Measurements from ENCODE around the gene EBF3.
"Not testable (repeated sequence)": the region's sequence is repeated elsewhere in the genome, so short reads cannot be mapped to it uniquely, and the experiment has no call there.

The EBF3 gene

GRCh38 chr10:129929343-129930292 lies 34.5 kb downstream of the EBF3 start:
- no peak overlapping the region for H3K27ac ChIP-seq (ENCODE audit: insufficient read depth, low read length, poor library complexity, severe bottlenecking)
- no peaks in the 10 kb centered on the region for H3K27me3 ChIP-seq (replicated peaks; ENCODE audit: control insufficient read depth, insufficient read depth, low read length, poor library complexity, severe bottlenecking)
- DNase-seq = no peak
- no peak overlapping the region for H3K4me3 ChIP-seq (ENCODE audit: insufficient read depth, low read depth, low read length, poor library complexity, severe bottlenecking)
- no peaks in the 10 kb centered on the region for H3K4me1 ChIP-seq (ENCODE audit: control insufficient read depth, insufficient read depth, low read length, poor library complexity, severe bottlenecking)
- H3K36me3 ChIP-seq (ENCODE audit: control insufficient read depth, insufficient read depth, low read length) = no peaks in the 10 kb centered on the region
- H3K9me3 ChIP-seq (ENCODE audit: control insufficient read depth, low read length) = no peaks in the 10 kb centered on the region

DNA sequence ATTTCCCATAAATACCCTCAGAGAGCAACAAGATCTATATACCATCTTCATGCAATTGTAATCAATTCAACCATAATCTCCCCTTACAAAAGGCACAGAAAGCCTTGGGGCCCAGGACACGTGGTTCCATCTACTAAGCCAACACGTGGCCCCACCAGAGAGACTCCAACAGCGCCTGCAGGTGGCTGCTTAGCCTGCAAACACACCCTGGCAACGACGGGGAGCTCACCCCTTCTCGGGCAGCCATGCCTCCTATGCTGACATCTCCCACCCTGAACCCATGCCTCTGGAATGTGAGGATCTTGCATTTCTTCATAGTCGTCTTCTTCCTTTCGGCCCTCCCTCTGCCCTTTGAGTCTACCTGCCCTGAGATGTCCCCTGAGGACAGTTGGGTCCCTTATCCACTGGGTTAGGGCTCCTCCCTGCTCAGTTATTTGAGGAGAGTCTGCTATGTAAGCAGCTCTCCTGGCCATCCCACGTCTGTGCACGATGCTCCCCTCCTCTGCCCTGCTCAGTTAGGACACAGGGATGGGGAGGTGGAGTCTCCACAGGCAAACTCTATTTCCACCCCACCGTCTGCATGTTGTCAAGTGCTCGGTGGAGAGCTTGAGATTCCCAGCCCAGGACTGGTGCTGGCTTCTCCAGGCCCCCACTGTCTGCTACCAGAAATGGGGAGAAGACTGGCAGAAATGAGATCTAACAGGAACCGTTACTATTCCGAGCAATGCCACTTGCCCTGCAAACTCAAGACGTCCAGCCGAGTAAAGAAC lies 36.5 kb downstream of the EBF3 start:
- Histone ChIP-seq H3K9me3 (ENCODE audit: control insufficient read depth, low read length) (no peaks in the 10 kb centered on the region), H3K27me3 (replicated peaks; ENCODE audit: control insufficient read depth, insufficient read depth, low read length, poor library complexity, severe bottlenecking) (no peaks in the 10 kb centered on the region), H3K27ac (ENCODE audit: insufficient read depth, low read length, poor library complexity, severe bottlenecking) (no peak overlapping the region), H3K4me3 (ENCODE audit: insufficient read depth, low read depth, low read length, poor library complexity, severe bottlenecking) (no peak overlapping the region), H3K4me1 (ENCODE audit: control insufficient read depth, insufficient read depth, low read length, poor library complexity, severe bottlenecking) (no peaks in the 10 kb centered on the region), H3K36me3 (ENCODE audit: control insufficient read depth, insufficient read depth, low read length) (no peaks in the 10 kb centered on the region)
- no peak for DNase-seq

DNA sequence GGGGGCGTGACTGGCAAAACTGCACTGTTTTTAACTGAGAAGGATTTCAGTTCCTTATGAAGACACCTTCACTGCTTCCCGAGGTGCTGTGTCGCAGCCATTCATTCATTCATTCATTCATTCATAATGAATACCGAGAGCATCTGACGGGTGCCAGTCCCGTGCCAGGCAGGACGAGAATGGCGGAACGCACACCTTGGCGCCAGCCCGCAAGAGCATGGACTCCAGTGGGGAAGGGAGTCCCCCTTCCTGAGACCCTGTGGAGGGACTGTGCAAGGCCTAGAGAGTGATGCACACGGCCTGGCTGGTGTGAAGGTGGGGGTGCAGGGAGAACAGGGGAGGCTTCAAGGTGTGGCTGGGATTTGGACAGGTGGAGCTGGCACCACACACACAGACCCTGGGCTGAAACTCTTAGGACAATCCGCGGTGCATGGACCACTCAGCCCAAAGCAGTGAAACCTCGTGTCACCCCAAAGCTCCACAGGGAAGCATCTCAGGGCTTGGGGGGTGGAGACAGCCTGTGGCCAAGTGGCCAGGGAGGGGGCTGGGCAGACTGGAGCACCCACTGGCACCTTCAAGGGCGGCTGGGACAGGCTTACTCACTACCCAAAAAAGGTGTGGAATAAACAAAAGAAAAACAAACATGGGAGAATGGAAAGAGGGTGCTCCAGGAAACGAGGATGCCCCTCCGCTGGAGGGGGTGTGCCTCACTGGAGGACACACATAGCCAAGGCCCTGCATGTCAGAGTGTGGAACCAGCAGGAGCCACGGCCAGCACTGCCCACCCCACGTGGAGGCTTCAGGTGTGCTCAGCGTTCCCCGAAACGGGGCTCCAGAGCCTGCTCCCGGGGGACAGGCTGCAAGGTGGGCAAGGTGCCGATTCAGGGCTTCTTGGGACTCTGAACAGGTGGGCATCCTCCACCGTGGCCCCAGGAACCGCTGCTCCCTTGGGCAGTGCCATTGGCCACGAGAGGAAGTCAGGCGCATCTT lies 37.7 kb downstream of the EBF3 start:
- H3K4me3 ChIP-seq (ENCODE audit: insufficient read depth, low read depth, low read length, poor library complexity, severe bottlenecking) = no peak overlapping the region
- H3K27me3 ChIP-seq (replicated peaks; ENCODE audit: control insufficient read depth, insufficient read depth, low read length, poor library complexity, severe bottlenecking) = no peaks in the 10 kb centered on the region
- H3K4me1 ChIP-seq (ENCODE audit: control insufficient read depth, insufficient read depth, low read length, poor library complexity, severe bottlenecking) = no peaks in the 10 kb centered on the region
- H3K27ac ChIP-seq (ENCODE audit: insufficient read depth, low read length, poor library complexity, severe bottlenecking) = no peak overlapping the region
- H3K36me3 ChIP-seq (ENCODE audit: control insufficient read depth, insufficient read depth, low read length) = no peaks in the 10 kb centered on the region
- no peaks in the 10 kb centered on the region for H3K9me3 ChIP-seq (ENCODE audit: control insufficient read depth, low read length)
- no peak for DNase-seq

- DNase-seq = no peak
- H3K4me3 ChIP-seq (ENCODE audit: insufficient read depth, low read depth, low read length, poor library complexity, severe bottlenecking) = no peak overlapping the region
- no peaks in the 10 kb centered on the region for H3K27me3 ChIP-seq (replicated peaks; ENCODE audit: control insufficient read depth, insufficient read depth, low read length, poor library complexity, severe bottlenecking)
- no peaks in the 10 kb centered on the region for H3K36me3 ChIP-seq (ENCODE audit: control insufficient read depth, insufficient read depth, low read length)
- no peaks in the 10 kb centered on the region for H3K4me1 ChIP-seq (ENCODE audit: control insufficient read depth, insufficient read depth, low read length, poor library complexity, severe bottlenecking)
- H3K27ac ChIP-seq (ENCODE audit: insufficient read depth, low read length, poor library complexity, severe bottlenecking) = no peak overlapping the region
- H3K9me3 ChIP-seq (ENCODE audit: control insufficient read depth, low read length) = no peaks in the 10 kb centered on the region
Observed at GRCh38 chr10:129924375-129925085, 39.5 kb downstream of the EBF3 start.

DNA sequence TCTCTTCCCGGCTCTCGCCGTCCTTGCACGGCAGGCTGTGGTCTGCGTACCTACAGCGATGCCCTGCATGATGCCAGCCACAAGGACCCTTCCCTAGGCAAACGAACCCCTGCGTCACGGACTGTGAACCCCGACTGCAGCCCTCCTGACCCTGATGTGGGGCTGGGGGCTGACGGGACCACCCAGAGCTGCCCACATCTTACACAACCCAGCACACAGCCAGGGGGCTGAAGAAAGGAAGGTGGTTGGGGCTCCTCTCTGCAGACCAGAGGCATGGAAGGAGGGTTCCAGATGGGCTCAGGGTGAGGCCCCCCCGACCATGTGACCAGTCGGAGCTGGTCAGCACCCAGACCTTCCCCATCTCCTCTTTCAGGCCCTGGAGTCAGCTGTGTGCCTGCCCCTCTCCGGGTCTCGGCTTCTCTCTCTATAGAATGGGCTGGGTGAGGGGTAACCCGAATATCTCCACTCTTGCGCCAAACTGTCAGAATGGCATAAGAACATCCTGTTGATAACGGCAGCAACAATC lies 41.4 kb downstream of the EBF3 start:
- no peak overlapping the region for H3K4me3 ChIP-seq (ENCODE audit: insufficient read depth, low read depth, low read length, poor library complexity, severe bottlenecking)
- H3K4me1 ChIP-seq (ENCODE audit: control insufficient read depth, insufficient read depth, low read length, poor library complexity, severe bottlenecking) = no peaks in the 10 kb centered on the region
- H3K9me3 ChIP-seq (ENCODE audit: control insufficient read depth, low read length) = no peaks in the 10 kb centered on the region
- H3K27ac ChIP-seq (ENCODE audit: insufficient read depth, low read length, poor library complexity, severe bottlenecking) = no peak overlapping the region
- DNase-seq = no peak
- no peaks in the 10 kb centered on the region for H3K36me3 ChIP-seq (ENCODE audit: control insufficient read depth, insufficient read depth, low read length)
- no peaks in the 10 kb centered on the region for H3K27me3 ChIP-seq (replicated peaks; ENCODE audit: control insufficient read depth, insufficient read depth, low read length, poor library complexity, severe bottlenecking)

DNA sequence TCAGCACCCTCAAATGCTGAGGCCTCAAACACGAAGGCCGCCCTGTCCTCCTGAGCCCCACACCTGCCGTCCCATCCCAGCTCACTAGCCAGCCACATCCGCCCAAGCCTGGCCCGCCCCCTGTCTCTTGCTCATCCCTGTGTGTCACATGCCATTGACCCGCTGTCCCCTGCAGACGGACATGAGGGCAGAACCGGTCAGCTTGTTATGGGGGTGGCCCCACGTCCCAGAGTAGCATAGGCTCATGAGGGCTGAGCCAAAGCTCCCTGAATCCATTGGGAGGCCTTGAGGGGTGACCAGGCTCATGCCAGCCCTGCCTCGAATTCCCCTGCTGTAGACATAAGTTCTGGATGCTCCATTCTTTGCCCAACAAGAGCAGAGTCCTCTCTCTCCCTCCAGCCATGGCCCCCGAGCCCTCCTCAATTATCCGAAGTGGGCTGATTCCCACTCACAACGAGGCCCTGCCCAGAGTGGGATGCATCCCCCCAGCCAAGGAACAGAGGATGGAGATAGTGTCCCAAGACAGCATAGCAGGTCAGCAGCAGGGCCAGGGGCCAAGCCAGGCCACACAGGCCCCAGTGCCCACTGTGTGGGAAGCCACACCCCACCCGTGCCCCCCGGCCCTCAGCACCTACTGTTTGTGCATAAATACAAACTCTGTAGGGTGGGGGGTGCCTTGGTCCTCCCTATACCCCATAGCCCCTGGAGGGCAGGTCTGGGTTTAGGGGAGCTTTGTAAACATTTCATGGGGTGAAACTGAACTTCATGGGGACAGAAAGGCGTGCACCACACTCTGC lies 42.1 kb downstream of the EBF3 start:
- no peaks in the 10 kb centered on the region for H3K4me1 ChIP-seq (ENCODE audit: control insufficient read depth, insufficient read depth, low read length, poor library complexity, severe bottlenecking)
- H3K4me3 ChIP-seq (ENCODE audit: insufficient read depth, low read depth, low read length, poor library complexity, severe bottlenecking) = no peak overlapping the region
- no peaks in the 10 kb centered on the region for H3K36me3 ChIP-seq (ENCODE audit: control insufficient read depth, insufficient read depth, low read length)
- H3K27me3 ChIP-seq (replicated peaks; ENCODE audit: control insufficient read depth, insufficient read depth, low read length, poor library complexity, severe bottlenecking) = no peaks in the 10 kb centered on the region
- DNase-seq = no peak
- H3K9me3 ChIP-seq (ENCODE audit: control insufficient read depth, low read length) = no peaks in the 10 kb centered on the region
- no peak overlapping the region for H3K27ac ChIP-seq (ENCODE audit: insufficient read depth, low read length, poor library complexity, severe bottlenecking)

DNA sequence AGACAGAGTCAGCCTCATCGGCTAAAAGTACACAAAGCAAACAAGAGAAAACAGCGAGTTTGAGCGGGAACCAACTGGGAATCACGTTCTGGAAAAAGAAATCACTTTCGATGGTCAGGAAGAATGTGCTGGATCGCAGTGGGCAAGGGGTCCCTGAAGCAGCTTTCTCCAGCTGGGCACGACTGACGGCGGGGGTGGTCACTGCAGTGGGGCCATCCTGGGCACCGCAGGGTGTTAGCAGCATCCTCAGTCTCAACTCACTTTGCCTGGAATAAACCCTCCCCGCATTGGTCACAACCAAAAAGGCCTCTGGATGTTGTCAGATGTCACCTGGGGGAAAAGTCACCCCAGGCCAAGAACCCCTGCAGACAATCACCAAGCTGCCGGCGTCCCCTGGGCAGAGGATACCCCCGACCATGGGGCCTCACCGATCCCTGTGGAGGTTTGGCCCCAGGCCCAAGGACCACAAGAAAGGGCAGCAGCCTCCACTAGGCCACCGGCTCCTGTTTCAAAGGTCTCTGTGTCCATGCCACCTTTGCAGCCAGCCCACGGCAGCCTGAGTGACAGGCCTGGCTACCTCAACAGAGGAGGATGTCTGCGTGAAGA lies 42.9 kb downstream of the EBF3 start:
- Histone ChIP-seq H3K27ac (ENCODE audit: insufficient read depth, low read length, poor library complexity, severe bottlenecking) (no peak overlapping the region), H3K4me1 (ENCODE audit: control insufficient read depth, insufficient read depth, low read length, poor library complexity, severe bottlenecking) (no peaks in the 10 kb centered on the region), H3K9me3 (ENCODE audit: control insufficient read depth, low read length) (no peaks in the 10 kb centered on the region)

GRCh38 chr10:129920187-129920586 lies 43.9 kb downstream of the EBF3 start:
- not testable (repeated sequence) for H3K4me1 ChIP-seq (ENCODE audit: control insufficient read depth, insufficient read depth, low read length, poor library complexity, severe bottlenecking); H3K9me3 ChIP-seq (ENCODE audit: control insufficient read depth, low read length); DNase-seq; H3K27me3 ChIP-seq (replicated peaks; ENCODE audit: control insufficient read depth, insufficient read depth, low read length, poor library complexity, severe bottlenecking); H3K4me3 ChIP-seq (ENCODE audit: insufficient read depth, low read depth, low read length, poor library complexity, severe bottlenecking); H3K36me3 ChIP-seq (ENCODE audit: control insufficient read depth, insufficient read depth, low read length); H3K27ac ChIP-seq (ENCODE audit: insufficient read depth, low read length, poor library complexity, severe bottlenecking)

More for the DNA sequence above, 42.9 kb downstream of the EBF3 start:
- no peak for DNase-seq
- Histone ChIP-seq H3K4me3 (ENCODE audit: insufficient read depth, low read depth, low read length, poor library complexity, severe bottlenecking) (no peak overlapping the region), H3K27me3 (replicated peaks; ENCODE audit: control insufficient read depth, insufficient read depth, low read length, poor library complexity, severe bottlenecking) (no peaks in the 10 kb centered on the region), H3K36me3 (ENCODE audit: control insufficient read depth, insufficient read depth, low read length) (no peaks in the 10 kb centered on the region)

Measured in effector memory CD4-positive, alpha-beta T cell (primary cell).